ENCODE data around the gene MYL5.
"Not testable (repeated sequence)": the region's sequence is repeated elsewhere in the genome, so short reads cannot be mapped to it uniquely, and the experiment has no call there.

The MYL5 gene, protein sequence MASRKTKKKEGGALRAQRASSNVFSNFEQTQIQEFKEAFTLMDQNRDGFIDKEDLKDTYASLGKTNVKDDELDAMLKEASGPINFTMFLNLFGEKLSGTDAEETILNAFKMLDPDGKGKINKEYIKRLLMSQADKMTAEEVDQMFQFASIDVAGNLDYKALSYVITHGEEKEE

DNA sequence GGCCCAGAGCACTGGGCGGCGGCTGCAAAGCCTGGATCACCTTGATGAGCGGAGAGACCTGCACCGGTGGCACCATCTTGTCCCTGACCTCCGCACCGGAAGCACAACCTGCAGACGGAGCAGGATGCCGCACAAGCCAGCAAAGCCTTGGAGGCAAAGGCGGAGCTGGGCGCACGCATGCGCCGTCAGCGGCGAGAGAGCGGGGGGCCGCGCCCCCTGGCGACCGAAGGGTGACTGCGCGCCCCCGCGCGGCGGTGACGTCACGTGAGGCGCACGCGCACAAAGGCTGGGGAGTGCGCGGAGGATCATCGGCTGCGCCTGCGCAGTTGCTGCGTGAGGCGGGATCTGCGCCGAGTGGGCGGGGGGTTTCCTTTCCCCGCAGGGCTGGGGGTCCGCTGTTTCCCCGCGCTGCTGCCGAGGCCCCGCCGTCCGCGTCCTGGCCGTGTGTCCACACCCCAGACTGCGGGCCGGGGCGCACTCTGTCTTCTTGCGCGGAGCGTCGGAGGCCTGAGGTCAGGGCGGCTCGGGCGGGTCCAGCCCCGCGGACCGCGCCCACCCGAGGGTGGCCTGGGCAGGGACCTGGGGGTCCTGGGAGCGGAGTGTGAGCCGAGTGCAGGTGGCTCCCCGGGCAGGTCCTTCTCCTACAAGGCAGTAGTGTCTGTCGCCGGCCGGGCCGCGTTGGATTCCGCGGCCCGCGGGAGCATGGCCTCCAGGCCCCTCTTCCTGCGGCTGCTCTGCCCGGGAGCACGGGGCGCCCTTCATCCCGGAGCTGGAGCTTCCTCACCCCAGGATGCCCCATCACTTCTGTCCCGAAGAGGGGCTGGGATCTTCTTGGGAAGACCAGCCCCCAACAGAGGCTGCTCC lies at the start of gene MYL5, which contains the start of gene ATP5ME:
Gene MYL5, plus strand, starts transcription at position 371 of the 864 bp plus-strand sequence. CDS start 3,485 bp downstream, outside the sequence.
Gene ATP5ME, minus strand, starts transcription at position 105 of the 864 bp plus-strand sequence. Its CDS starts 29 bp downstream, at position 76.
- DNase-seq (ENCODE audit: low read depth), result peak; percentile 95

DNA sequence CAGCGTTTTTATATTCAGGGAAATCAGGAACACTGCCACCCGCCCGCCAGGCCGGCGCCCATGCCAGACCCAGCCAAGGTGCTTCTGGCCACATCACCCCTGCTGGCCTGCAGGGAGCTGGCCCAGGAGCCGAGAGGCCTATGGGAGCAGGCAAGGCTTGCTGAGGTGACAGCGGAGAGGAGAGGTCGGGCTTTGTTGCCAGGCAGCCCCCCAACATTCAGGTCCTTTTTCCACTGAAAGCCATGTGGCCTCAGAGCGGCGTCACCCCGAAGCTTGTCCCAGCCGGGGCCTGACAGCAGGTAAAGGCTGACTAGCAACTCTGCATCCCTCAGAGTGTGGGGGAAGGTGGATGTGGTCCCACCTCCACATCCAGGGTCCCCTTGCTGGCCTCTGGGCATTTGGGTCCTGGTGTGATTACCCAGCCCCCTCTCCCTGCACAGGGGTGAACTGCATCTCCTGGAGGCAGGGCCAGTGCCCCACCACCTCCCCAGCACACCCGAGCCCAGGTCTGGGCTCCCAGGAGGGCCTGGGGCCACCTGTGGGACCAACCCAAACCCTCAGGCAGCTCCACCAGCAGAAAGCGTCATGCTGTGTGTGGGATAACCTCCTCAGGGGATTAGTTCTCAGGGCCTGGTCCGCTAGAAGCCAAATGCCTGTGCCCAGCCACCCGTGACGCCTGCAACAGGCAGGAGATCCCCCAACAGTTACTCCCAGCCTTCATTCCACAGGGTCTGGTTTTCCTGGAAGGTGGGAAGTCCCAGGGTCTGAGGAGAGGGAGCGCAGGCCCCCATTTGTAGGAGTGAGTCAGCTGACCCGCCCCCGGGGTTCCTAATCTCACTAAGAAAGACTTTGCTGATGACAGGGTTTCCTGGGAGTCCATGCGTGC lies 49.4 kb upstream of the MYL5 start, which contains the start of gene PDE6B:
Gene PDE6B, plus strand, starts transcription at position 869 of the 886 bp plus-strand sequence. CDS start 54 bp downstream, outside the sequence.
- DNase-seq (ENCODE audit: low read depth), result no peak

DNA sequence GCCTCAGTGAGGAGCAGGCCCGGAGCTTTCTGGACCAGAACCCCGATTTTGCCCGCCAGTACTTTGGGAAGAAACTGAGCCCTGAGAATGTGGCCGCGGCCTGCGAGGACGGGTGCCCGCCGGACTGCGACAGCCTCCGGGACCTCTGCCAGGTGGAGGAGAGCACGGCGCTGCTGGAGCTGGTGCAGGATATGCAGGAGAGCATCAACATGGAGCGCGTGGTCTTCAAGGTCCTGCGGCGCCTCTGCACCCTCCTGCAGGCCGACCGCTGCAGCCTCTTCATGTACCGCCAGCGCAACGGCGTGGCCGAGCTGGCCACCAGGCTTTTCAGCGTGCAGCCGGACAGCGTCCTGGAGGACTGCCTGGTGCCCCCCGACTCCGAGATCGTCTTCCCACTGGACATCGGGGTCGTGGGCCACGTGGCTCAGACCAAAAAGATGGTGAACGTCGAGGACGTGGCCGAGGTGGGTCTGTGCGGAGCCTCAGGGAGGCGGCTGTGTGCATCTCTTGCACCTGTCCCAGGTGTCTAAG lies 48.6 kb upstream of the MYL5 start:
- no peak for DNase-seq (ENCODE audit: low read depth)

DNA sequence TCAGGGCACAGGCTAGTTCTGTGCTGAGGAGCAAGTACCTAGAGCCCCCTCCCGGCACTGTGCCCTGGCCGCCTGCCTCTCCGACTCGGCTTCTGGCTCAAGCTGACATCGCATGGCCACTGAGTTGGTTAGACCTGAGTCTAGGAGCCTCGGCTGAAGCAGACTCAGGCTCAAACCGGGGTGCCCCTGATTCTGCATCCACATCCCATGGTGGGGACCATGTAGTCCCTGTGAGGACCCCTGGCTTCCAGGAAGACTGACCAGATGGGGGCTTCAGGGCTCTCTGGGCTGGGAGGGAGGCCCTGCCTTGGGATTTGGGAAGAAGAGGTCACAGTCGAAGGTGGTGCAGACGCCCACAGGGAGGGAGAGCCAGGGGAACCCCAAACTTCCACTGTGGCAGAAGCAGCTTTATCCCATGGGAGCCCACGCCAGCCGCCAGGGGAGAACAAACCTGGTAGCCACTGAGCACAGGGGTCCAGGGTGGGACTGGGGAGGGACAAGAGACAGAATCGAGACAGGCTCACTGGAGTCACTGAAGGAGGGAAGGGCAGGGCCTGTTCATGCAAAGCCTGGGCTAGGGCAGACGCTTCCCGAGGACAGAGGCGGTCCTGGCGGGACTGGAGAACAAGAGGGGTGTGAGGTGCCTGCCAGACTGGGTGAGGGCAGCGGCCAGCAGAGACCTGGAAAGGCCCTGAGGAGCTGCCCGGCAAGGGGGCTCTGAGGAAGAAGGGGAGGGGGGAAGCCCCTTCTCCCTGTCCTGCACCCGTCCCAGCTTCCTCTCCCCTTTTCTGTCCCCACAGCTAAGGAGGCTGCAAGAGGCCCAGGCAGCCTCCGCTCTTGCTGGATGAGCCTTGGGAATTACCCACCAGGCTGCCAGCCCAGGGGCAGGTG lies 47.9 kb upstream of the MYL5 start:
- no peak for DNase-seq (ENCODE audit: low read depth)

DNA sequence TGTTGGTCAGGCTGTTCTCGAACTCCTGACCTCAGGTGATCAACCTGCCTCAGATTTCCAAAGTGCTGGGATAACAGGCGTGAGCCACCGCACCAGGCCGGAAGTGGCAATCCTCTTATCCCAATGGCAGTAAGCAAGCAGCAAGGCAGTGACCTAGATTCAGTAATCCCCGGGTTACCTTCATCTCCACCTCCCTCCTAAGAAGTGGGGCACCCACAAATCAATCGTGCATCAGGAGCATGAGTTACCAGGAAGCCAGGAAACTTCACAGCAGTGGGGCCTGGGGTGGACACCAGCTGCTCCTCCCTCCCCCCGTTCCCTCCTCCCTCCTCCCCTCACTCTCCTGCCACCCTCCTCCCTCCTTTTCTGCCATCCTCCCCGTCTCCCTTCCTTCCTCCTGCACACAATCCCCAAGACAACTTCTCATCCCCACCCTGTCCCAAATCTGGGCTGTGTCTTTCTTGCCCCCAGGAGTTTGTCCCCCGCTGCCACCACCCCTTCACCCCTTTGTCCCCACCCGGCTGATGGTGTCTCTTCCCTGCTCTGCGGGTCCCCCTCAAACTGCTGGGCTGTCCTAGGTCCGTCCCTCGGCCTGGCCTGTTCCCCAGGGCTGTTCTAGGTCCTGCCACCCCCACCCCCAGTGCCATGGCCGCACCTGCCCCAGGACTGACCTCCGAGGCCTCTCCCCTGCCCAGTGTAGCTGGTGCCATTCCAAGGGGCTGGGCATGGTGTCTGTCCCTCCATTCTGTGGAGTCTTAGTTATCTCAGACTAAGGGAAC lies 46.8 kb upstream of the MYL5 start:
- DNase-seq (ENCODE audit: low read depth), result no peak

DNA sequence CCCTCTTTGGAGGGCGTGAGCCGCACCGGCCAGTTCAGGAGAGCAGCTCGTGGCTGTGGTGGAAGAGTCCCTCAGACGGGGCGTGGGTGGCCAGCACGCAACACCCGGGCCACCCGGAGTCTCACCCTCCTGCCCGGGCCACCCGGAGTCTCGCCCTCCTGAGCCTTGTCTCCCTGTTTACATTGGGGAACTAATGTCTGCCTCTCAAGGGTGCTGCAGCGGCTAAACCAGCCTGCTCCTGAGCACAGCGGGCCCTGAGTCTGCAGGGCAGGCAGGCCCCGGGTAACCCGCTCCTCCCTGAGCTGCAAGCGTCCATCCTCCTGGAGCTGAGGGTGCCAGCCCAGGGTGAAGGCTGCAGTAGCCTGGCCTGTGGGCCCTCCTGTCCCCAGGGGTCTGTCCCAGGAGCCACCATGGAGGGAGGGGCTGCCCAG lies 46.0 kb upstream of the MYL5 start:
- no peak for DNase-seq (ENCODE audit: low read depth)

DNA sequence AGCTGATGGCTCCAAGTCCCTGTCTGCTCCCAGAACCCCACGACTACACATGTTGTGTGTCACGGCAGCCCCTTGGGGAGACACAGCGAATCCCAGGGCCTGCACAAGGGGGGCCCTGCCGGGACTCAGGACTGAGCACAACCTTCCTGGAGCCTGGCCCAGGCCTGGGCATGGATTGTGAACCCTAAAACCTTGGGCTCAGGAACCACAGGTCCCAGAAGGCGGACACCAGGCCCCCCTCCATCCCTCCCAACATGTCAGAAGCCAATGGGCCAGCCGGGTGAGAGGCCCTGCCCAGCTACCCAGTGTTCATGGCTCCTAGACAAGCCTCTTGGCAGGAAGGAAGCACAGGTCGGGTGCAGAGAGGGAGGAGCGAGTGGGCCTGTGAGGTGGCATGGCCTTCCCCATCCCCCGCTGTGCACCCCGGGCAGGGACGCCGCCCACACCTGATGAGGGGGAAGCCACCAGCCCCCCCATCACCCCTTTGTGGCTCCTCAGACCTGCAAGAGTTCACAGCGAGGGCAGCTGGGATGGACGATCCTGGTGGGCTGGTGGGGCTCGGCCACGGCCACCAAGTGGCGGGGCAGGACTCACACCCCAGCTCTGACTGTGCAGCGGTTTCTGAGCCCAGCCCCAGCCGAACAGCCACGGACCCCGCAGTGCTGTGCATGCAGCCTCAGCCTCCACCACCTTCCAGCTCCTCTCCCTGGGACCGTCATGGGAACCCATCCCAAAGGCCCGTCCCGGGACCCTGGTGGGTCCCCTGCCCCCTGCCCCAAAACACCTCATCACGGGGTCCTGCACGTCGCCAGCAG lies 45.3 kb upstream of the MYL5 start:
- no peak for DNase-seq (ENCODE audit: low read depth)

DNA sequence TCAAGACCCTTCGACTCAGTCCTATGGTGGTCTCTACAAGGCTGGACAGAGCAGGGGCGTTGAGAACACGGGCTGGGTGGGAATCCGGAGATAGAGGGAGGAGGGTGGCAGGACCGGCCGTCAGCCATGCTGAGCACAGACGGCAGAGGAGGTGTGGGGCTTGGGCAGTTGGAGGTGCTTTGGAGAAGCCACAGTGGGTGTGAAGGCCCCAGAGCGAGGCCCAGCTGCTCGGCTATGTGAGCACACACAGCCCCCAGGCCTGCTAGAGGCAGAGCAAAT lies 44.8 kb upstream of the MYL5 start:
- DNase-seq (ENCODE audit: low read depth), result no peak

DNA sequence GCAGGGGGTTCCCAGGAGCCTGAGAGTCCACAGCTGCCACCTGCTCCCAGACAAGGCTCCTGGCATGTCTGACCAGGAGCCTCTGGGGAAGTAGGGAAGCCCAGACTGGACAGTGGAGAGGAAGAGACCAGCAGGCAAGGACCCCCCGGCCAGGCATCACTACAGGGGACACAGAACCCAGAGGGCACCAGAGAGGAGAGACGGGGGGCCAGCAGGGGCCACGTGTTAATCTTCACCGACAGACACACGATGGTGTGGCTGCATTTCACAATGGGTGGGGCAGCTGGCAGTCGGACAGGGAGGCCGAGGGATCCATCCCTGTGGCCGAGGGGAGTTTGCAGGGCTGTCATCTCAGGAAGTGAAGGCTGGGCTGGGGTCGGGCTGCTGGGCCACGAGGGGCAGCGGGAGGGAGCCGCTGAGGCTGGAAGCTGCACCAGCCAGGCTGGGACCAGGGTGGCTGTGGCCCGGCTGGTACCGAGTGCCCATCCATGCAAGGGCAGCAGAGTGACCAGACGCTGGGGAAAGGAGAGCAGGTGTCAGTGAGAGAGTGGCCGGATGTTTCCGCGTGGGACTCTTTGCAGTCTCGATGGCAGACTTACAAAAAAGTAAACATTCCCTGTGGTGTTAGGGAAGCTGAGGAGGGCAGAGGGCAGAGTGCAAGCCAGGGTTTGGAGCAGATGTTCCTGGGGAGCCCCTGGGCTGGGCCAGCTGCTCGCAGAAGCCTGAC lies 44.3 kb upstream of the MYL5 start:
- DNase-seq (ENCODE audit: low read depth), result no peak

DNA sequence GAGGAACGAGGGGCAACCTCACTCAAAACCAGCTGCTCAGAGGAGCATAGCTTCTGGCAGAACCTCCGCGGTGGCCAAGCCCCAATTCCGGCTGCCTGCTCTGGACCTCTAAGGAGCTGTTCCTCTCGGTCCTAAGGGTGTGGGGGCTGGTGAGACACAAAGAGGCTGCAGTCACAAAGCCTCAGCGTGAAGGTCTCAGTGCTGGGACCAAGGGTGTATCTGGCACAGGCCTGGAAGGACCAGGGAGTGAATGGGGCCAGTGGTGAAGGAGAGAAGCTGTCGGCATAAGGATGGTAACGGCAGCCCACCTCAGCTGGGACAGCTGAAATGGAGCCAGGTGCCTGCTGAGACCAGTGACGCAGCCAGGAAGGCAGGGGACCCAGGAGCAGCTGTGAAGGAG lies 43.7 kb upstream of the MYL5 start:
- no peak for DNase-seq (ENCODE audit: low read depth)

DNA sequence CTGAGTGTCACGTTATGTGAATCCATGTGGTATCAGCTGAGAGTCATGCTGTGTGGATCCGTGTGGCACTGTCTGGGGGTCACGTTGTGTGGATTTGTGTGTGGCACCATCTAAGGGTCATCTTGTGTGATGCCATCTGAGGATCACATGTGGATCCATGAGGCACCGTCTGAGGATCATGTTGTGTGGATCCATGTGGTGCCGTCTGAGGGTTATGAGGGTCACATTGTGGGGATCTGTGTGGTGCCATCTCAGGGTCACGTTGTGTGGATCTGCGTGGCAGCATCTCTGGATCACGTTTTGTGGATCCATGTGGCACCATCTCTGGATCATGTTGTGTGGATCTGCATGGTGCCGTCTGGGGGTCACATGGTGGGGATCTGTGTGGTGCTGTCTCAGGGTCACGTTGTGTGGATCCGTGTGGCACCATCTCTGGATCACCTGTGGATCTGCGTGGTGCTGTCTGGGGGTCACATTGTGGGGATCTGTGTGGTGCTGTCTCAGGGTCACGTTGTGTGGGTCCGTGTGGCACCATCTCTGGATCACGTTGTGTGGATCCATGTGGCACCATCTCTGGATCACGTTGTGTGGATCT lies 42.0 kb upstream of the MYL5 start:
- no peak for DNase-seq (ENCODE audit: low read depth)

DNA sequence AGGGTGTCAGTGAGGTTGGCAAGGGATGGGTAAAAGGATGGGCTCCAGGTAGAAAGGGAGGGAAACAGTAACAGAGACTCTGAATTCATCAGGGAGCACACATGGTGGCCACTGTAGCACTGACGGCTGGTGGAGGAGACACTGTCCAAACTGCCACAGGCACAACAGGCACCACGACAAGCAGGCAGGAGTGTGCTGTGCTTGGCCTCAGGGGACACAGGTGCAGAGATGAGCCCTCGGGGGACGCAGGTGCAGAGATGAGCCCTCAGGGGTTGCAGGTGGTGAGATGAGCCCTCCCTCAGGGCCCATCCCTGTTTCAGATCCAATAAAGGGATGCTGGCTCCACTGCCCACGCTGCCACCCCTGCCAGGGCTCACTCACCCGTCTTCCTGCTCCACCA lies 41.4 kb upstream of the MYL5 start:
- no peak for DNase-seq (ENCODE audit: low read depth)

DNA sequence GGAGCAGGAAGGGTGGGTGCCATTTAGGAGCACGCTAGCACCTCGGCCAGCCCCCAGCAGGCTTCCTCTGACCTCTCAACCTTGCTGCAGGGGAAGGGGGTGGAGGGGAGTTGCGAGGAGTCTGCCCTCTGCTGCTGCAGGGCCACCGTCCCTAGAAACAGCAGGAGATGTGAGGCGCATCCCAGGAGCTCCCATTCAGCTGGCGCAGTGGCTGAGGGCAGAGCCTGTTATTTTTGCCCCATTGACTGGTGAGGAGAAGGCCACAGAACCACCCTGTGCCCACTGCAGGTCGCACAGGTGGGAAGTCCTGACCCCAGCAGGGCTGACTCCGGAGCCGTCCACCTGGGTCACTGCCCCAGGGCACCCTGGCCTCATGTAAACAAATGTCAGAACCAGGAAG lies 40.9 kb upstream of the MYL5 start:
- no peak for DNase-seq (ENCODE audit: low read depth)

DNA sequence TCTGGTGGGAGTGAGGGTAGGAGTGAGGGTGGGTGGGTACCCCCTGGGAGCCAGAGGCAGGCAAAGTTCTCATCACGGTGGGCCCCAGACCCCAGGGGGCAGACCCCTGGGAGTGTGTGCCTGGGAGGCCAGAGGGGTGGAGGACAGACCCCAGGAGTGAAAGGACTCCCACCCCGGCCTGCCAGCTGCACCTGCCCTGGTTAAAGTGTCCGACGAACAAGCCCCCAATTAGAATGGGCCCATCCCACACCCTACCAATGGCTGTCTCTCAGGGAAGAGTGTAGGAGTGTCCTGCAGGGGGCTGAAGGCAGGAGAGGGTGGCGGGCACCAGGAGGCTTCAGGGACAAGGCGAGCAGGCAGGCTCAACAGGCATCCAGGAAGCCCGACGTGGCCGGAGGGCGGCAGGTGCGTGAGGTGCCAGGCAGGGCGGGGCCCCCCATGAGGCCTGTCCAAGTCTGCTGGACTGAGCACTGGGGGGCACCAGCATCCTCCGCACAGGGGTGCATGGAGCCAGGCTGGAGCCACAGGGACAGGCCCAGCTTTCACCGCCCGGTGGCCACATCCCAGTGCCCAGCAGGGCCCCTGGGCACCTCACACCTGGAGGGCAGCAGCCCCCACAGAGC lies 40.3 kb upstream of the MYL5 start:
- no peak for DNase-seq (ENCODE audit: low read depth)

DNA sequence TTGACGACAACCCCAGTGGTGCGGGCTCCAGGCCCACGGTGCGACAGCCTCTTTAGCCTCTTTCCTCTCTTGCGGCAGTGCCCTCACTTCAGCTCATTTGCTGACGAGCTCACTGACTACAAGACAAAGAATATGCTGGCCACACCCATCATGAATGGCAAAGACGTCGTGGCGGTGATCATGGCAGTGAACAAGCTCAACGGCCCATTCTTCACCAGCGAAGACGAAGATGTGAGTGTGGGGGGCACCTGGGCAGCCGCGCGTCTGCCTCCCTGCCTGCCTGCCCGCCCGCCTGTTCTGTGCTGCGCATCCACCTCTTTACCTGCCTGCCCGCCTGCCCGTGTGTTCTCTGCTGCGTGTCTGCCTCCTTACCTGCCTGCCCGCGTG lies 39.8 kb upstream of the MYL5 start:
- DNase-seq (ENCODE audit: low read depth), result no peak

DNA sequence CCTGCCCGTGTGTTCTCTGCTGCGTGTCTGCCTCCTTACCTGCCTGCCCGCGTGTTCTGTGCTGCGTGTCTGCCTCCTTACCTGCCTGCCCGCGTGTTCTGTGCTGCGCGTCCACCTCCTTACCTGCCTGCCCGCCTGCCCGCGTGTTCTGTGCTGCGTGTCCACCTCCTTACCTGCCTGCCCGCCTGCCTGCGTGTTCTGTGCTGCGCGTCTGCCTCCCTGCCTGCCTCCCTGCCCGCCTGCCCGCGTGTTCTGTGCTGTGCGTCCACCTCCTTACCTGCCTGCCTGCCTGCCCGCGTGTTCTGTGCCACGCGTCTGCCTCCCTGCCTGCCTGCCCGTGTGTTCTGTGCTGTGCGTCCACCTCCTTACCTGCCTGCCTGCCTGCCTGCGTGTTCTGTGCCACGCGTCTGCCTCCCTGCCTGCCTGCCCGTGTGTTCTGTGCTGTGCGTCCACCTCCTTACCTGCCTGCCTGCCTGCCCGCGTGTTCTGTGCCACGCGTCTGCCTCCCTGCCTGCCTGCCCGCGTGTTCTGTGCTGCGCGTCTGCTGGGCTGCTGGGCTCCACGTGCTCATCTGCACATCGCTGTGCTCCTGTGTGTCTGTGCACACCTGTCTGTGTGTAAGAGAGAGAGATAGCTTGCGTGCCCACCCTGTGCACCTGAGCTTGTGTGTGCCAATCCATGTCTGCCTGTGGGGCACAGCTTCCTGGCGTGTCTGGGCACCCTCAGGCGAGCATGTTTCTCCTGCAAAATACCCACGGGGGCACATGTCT lies 39.1 kb upstream of the MYL5 start:
- not testable (repeated sequence) for DNase-seq (ENCODE audit: low read depth)

All from activated T-cell treated with anti-CD3 and anti-CD28 coated beads for 1 hour (primary cell).